HepG2 (cell line): ENCODE measurements around the gene TP73.

Experiments
- ETV6 ChIP-seq: sonication (generic); formaldehyde crosslinking; conservative IDR thresholded peaks from 2 replicates; pipeline ENCODE4 v1.4.0; 2020; ENCODE audit warnings: missing genetic modification reagents
- HDAC6 ChIP-seq: fragments of 200-600 bp; sonication (generic); IDR thresholded peaks from 2 replicates; pipeline ENCODE4 v1.7.0; 2017; ENCODE audit warnings: mild to moderate bottlenecking, antibody characterized with exemption, low read length, low read depth
- POLR2A ChIP-seq, 2 experiments: IDR thresholded peaks; 2 replicates each; pipeline ENCODE4 v1.6.1; 2011; ENCODE audit warnings: low read depth in 2 of 2, low read length in 2 of 2, mild to moderate bottlenecking in 1 of 2, moderate library complexity in 1 of 2; ENCODE audit not compliant: insufficient read depth in 1 of 2
- RBM22 ChIP-seq: fragments of 200-400 bp; formaldehyde crosslinking; optimal IDR thresholded peaks from 2 replicates; pipeline ENCODE3; 2017; ENCODE audit warnings: mild to moderate bottlenecking, low read length, moderate library complexity
- U2AF2 ChIP-seq: fragments of 200-400 bp; formaldehyde crosslinking; IDR thresholded peaks from 2 replicates; pipeline ENCODE4 v1.6.1; 2017; ENCODE audit warnings: low read depth, mild to moderate bottlenecking, low read length
- ZBTB1 ChIP-seq: sonication (generic); formaldehyde crosslinking; IDR thresholded peaks from 2 replicates; pipeline ENCODE4 v1.4.0; 2020; ENCODE audit warnings: missing genetic modification reagents, borderline replicate concordance
- ZNF136 ChIP-seq: sonication (generic); formaldehyde crosslinking; IDR thresholded peaks from 2 replicates; pipeline ENCODE4 v1.8.1; 2022; ENCODE audit warnings: low read depth, mild to moderate bottlenecking, moderate library complexity, missing genetic modification reagents
- ZNF501 ChIP-seq: sonication (generic); formaldehyde crosslinking; IDR thresholded peaks from 2 replicates; pipeline ENCODE4 v1.5.1; 2020; ENCODE audit warnings: mild to moderate bottlenecking, moderate library complexity, missing genetic modification reagents
- ZNF709 ChIP-seq: sonication (generic); formaldehyde crosslinking; IDR thresholded peaks from 2 replicates; pipeline ENCODE4 v1.5.0; 2020; ENCODE audit warnings: mild to moderate bottlenecking, missing genetic modification reagents
- TF ChIP-seq, protein P1 (sequence below): sonication (generic); formaldehyde crosslinking; IDR thresholded peaks from 2 replicates; pipeline ENCODE4 v1.5.0; 2020; ENCODE audit warnings: mild to moderate bottlenecking, missing genetic modification reagents, moderate library complexity
- TF ChIP-seq, protein P2 (sequence below): sonication (generic); formaldehyde crosslinking; IDR thresholded peaks from 2 replicates; pipeline ENCODE4 v1.8.1; 2023; ENCODE audit warnings: mild to moderate bottlenecking, missing genetic modification reagents

DNA sequence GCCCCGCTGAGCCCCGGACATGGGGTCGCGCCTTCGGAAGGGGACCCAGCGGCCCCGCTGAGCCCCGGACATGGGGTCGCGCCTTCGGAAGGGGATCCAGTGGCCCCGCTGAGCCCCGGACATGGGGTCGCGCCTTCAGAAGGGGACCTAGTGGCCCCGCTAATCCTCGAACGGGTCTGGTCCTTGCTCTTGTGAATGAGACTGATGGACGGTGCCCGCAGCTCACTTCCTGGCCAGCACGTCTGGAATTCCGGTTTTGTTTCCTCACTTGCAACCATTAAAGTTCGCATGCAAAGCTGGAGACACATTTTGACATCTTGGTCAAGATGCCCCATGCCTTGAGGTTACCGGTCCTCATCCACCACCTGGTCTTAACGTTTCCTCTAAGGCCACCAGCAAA lies 8.0 kb upstream of the TP73 start:
- TF ChIP-seq ZBTB1 (CRISPR knock-in tag) (no peak), ZNF501 (CRISPR knock-in tag) (no peak), ZNF709 (CRISPR knock-in tag) (no peak), HDAC6 (no peak), POLR2A (IDR thresholded peaks at IDR 0.05; ENCODE audit: insufficient read depth in 1 of 2, low read depth in 2 of 2, low read length in 2 of 2) (no peak), ZNF136 (CRISPR knock-in tag) (no peak), RBM22 (no peak), ETV6 (no peak), U2AF2 (no peak)
- TF ChIP-seq, protein P1, sequence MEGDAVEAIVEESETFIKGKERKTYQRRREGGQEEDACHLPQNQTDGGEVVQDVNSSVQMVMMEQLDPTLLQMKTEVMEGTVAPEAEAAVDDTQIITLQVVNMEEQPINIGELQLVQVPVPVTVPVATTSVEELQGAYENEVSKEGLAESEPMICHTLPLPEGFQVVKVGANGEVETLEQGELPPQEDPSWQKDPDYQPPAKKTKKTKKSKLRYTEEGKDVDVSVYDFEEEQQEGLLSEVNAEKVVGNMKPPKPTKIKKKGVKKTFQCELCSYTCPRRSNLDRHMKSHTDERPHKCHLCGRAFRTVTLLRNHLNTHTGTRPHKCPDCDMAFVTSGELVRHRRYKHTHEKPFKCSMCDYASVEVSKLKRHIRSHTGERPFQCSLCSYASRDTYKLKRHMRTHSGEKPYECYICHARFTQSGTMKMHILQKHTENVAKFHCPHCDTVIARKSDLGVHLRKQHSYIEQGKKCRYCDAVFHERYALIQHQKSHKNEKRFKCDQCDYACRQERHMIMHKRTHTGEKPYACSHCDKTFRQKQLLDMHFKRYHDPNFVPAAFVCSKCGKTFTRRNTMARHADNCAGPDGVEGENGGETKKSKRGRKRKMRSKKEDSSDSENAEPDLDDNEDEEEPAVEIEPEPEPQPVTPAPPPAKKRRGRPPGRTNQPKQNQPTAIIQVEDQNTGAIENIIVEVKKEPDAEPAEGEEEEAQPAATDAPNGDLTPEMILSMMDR (CRISPR knock-in tag) = no peak
- TF ChIP-seq, protein P2, sequence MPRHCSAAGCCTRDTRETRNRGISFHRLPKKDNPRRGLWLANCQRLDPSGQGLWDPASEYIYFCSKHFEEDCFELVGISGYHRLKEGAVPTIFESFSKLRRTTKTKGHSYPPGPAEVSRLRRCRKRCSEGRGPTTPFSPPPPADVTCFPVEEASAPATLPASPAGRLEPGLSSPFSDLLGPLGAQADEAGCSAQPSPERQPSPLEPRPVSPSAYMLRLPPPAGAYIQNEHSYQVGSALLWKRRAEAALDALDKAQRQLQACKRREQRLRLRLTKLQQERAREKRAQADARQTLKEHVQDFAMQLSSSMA (CRISPR knock-in tag) = no peak
